ENCODE results near the gene SNX1. TPM values are rescaled to one million over a fixed set of nuclear protein-coding genes. Genes with fewer than 3 reads are reported as not detected.
"Not testable (repeated sequence)": the region's sequence is repeated elsewhere in the genome, so short reads cannot be mapped to it uniquely, and the experiment has no call there.

Gene SNX1
- total RNA-seq, 1 experiment from 2014 or later: 24.3 TPM

DNA sequence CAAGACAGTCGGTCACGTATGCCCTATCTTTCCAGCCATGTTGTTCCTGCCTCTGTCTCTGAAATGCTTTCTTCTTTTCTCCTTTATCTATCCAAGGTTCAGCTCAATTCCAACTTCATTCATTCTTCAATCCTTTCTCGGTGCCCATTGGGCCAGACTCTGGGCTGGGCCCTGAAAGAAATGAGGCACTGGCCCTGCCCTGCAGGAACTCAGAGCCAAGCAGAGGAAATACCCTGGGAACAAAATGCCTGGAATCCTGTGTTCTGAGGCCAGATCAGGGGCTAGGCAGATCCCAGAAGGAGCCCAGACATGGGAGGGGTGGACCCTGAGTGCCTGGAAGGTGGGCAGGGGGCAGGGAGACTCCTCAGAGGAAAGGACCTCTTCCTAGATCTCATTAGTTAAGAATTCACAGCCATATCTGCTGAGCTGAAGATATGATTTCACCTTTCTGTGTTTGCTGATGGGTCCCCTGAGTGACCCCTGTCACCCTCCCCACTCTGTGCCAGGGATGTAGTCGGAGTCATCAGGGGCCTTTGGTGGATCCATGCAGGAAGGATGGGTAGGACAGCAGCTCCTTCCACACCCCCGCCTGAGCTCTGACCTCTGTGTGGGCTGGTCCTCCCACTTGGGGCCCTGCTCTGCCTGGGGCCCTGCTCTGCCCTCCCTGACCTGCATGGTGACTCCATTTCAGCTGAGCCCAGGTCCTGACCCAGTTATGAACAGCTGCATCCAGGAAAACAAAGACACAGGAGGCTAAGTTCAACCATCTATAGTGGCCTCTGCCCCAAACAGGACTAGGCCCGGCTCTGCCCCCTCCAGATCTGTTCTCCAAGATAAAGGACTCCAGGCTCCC is 44.1 kb upstream of the SNX1 start:
- DNase-seq (no peak), ATAC-seq (no peak)
- no peak overlapping the region for H3K27ac ChIP-seq (ENCODE audit: low read length)
- CTCF ChIA-PET: no interaction called here
- no peak overlapping the region for H3K4me2 ChIP-seq (ENCODE audit: low read length)
- H3K4me3 ChIP-seq (ENCODE audit: low read length): no peak overlapping the region
- H3F3A ChIP-seq (ENCODE audit: low read length, unreplicated experiment): no peaks in the 10 kb centered on the region
- H3K9me3 ChIP-seq (ENCODE audit: low read length): no peaks in the 10 kb centered on the region
- TF ChIP-seq, protein P1, sequence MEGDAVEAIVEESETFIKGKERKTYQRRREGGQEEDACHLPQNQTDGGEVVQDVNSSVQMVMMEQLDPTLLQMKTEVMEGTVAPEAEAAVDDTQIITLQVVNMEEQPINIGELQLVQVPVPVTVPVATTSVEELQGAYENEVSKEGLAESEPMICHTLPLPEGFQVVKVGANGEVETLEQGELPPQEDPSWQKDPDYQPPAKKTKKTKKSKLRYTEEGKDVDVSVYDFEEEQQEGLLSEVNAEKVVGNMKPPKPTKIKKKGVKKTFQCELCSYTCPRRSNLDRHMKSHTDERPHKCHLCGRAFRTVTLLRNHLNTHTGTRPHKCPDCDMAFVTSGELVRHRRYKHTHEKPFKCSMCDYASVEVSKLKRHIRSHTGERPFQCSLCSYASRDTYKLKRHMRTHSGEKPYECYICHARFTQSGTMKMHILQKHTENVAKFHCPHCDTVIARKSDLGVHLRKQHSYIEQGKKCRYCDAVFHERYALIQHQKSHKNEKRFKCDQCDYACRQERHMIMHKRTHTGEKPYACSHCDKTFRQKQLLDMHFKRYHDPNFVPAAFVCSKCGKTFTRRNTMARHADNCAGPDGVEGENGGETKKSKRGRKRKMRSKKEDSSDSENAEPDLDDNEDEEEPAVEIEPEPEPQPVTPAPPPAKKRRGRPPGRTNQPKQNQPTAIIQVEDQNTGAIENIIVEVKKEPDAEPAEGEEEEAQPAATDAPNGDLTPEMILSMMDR (conservative IDR thresholded peaks at IDR 0.05; ENCODE audit: low read depth, low read length): no peak
- TF ChIP-seq EZH2phosphoT487 (IDR thresholded peaks at IDR 0.05; ENCODE audit: borderline replicate concordance, low read length): no peak
- no peaks in the 10 kb centered on the region for H4K20me1 ChIP-seq (ENCODE audit: low read length)
- no peaks in the 10 kb centered on the region for H3K9me2 ChIP-seq (replicated peaks; ENCODE audit: low read length)
- peaks cover 8% of the 10 kb centered on the region; the same call in 1 of the 2 replicates for H3K4me1 ChIP-seq (ENCODE audit: insufficient read depth, low read length)
- no TSS peak for BruUV-seq (replicated peaks)
- H3K27me3 ChIP-seq (ENCODE audit: low read length): no peaks in the 10 kb centered on the region
- no peaks in the 10 kb centered on the region for H3K36me3 ChIP-seq (ENCODE audit: low read depth, low read length)
- H3K9ac ChIP-seq (ENCODE audit: low read length): no peak overlapping the region
- no peaks in the 10 kb centered on the region for H3K79me2 ChIP-seq (ENCODE audit: low read length)
- intact Hi-C loops (cut with micrococcal nuclease): no loop called here
- H2AFZ ChIP-seq (ENCODE audit: low read length): no peak overlapping the region
- POLR2A ChIA-PET (ENCODE audit: unreplicated experiment): no interaction called here

GRCh38 chr15:64052925-64053491 is 42.8 kb upstream of the SNX1 start:
- H3K4me3 ChIP-seq (ENCODE audit: low read length): no peak overlapping the region
- CTCF ChIA-PET: no interaction called here
- no peaks in the 10 kb centered on the region for H4K20me1 ChIP-seq (ENCODE audit: low read length)
- H3K79me2 ChIP-seq (ENCODE audit: low read length): no peaks in the 10 kb centered on the region
- H3K9ac ChIP-seq (ENCODE audit: low read length): no peak overlapping the region
- POLR2A ChIA-PET (ENCODE audit: unreplicated experiment): interaction anchor here (0.6 kb wide), 1 partner anchor 325 kb away, joined by 3 read pairs; no protein-coding TSS in a partner anchor
- no peak overlapping the region for H3K27ac ChIP-seq (ENCODE audit: low read length)
- H3K36me3 ChIP-seq (ENCODE audit: low read depth, low read length): no peaks in the 10 kb centered on the region
- no peak overlapping the region for H2AFZ ChIP-seq (ENCODE audit: low read length)
- intact Hi-C loops (cut with micrococcal nuclease): no loop called here
- TF ChIP-seq EZH2 (IDR thresholded peaks at IDR 0.05; ENCODE audit: low read length, unreplicated experiment) (no peak), EZH2phosphoT487 (IDR thresholded peaks at IDR 0.05; ENCODE audit: borderline replicate concordance, low read length) (no peak)
- TF ChIP-seq, protein P1 (conservative IDR thresholded peaks at IDR 0.05; ENCODE audit: low read depth, low read length): no peak
- H3K9me3 ChIP-seq (ENCODE audit: low read length): no peaks in the 10 kb centered on the region
- no peaks in the 10 kb centered on the region for H3F3A ChIP-seq (ENCODE audit: low read length, unreplicated experiment)
- H3K27me3 ChIP-seq (ENCODE audit: low read length): no peaks in the 10 kb centered on the region
- no peaks in the 10 kb centered on the region for H3K9me2 ChIP-seq (replicated peaks; ENCODE audit: low read length)
- ATAC-seq (no peak), DNase-seq (no peak)
- no peak overlapping the region for H3K4me2 ChIP-seq (ENCODE audit: low read length)
- peaks cover 5% of the 10 kb centered on the region; the same call in 1 of the 2 replicates for H3K4me1 ChIP-seq (ENCODE audit: insufficient read depth, low read length)
- BruUV-seq (replicated peaks): no TSS peak

GRCh38 chr15:64053674-64054073 is 42.1 kb upstream of the SNX1 start:
- H3K36me3 ChIP-seq (ENCODE audit: low read depth, low read length); ATAC-seq; CTCF ChIA-PET; BruUV-seq (replicated peaks); H3F3A ChIP-seq (ENCODE audit: low read length, unreplicated experiment); H3K9me2 ChIP-seq (replicated peaks; ENCODE audit: low read length); H3K9ac ChIP-seq (ENCODE audit: low read length); H3K27ac ChIP-seq (ENCODE audit: low read length); H3K4me2 ChIP-seq (ENCODE audit: low read length); H3K79me2 ChIP-seq (ENCODE audit: low read length); H2AFZ ChIP-seq (ENCODE audit: low read length); DNase-seq; H3K9me3 ChIP-seq (ENCODE audit: low read length); intact Hi-C loops (cut with micrococcal nuclease); H3K4me3 ChIP-seq (ENCODE audit: low read length); H3K27me3 ChIP-seq (ENCODE audit: low read length); H3K4me1 ChIP-seq (ENCODE audit: insufficient read depth, low read length); H4K20me1 ChIP-seq (ENCODE audit: low read length): not testable (repeated sequence)
- POLR2A ChIA-PET (ENCODE audit: unreplicated experiment): interaction anchor here (0.6 kb wide), 1 partner anchor 326 kb away, joined by 3 read pairs; no protein-coding TSS in a partner anchor
